GM10847 (cell line): Measurements from ENCODE around the gene PPP2R2C.

Experiments
- POLR2A ChIP-seq: IDR thresholded peaks from 2 replicates; pipeline ENCODE4 v1.6.1; 2011; ENCODE audit not compliant: insufficient read length; ENCODE audit errors: extremely low read depth

PPP2R2C gene

GRCh38 chr4:6271206-6271605 is 201.2 kb downstream of the PPP2R2C start:
- TF ChIP-seq POLR2A, result no peak

- TF ChIP-seq POLR2A, result no peak
These were observed 201.7 kb downstream of the PPP2R2C start for GRCh38 chr4:6270636-6271121.
